PFSK-1 (cell line): ENCODE data around the gene XIST.

Experiments
- POLR2AphosphoS5 ChIP-seq: IDR thresholded peaks from 2 replicates; pipeline ENCODE4 v1.6.1; 2012; ENCODE audit warnings: low read depth, mild to moderate bottlenecking, control low read depth, low read length, moderate library complexity
- SIN3A ChIP-seq: IDR thresholded peaks from 2 replicates; pipeline ENCODE4 v1.6.1; 2012; ENCODE audit warnings: mild to moderate bottlenecking, low read length, moderate library complexity, borderline replicate concordance; ENCODE audit not compliant: insufficient read depth
- TAF1 ChIP-seq: IDR thresholded peaks from 2 replicates; pipeline ENCODE4 v1.6.1; 2012; ENCODE audit warnings: low read length, control low read depth, borderline replicate concordance; ENCODE audit not compliant: insufficient read depth
- TF ChIP-seq, protein P1 (sequence below), 2 experiments: IDR thresholded peaks; 2 replicates each; pipeline versions ENCODE4 v1.6.1 to v1.8.0; 2011 to 2012; ENCODE audit warnings: low read depth in 2 of 2, low read length in 2 of 2, control low read depth in 1 of 2, inconsistent platforms in 1 of 2, mild to moderate bottlenecking in 1 of 2, moderate library complexity in 1 of 2; ENCODE audit not compliant: insufficient read depth in 1 of 2

DNA sequence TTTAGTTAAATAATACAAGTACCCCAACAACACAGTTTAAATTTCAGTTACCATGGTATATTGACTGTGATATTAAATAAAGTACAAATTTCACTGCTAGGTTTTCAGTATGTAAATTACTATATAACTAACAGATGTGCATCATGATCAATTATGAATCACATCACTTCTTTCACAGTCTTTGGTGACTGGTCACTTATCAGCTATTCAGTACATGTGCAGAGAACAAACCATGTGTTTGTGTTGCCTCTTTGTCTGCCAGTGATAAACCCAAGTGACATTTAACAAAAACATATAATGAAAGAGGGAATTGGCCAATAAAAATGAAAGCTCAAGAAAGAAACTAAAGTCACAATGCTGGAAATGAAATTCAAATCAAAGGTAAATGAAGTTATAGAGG, 40.3 kb downstream of the XIST start:
- TF ChIP-seq TAF1: no peak
- TF ChIP-seq POLR2AphosphoS5: no peak
- no peak for TF ChIP-seq SIN3A
- TF ChIP-seq, protein P1, sequence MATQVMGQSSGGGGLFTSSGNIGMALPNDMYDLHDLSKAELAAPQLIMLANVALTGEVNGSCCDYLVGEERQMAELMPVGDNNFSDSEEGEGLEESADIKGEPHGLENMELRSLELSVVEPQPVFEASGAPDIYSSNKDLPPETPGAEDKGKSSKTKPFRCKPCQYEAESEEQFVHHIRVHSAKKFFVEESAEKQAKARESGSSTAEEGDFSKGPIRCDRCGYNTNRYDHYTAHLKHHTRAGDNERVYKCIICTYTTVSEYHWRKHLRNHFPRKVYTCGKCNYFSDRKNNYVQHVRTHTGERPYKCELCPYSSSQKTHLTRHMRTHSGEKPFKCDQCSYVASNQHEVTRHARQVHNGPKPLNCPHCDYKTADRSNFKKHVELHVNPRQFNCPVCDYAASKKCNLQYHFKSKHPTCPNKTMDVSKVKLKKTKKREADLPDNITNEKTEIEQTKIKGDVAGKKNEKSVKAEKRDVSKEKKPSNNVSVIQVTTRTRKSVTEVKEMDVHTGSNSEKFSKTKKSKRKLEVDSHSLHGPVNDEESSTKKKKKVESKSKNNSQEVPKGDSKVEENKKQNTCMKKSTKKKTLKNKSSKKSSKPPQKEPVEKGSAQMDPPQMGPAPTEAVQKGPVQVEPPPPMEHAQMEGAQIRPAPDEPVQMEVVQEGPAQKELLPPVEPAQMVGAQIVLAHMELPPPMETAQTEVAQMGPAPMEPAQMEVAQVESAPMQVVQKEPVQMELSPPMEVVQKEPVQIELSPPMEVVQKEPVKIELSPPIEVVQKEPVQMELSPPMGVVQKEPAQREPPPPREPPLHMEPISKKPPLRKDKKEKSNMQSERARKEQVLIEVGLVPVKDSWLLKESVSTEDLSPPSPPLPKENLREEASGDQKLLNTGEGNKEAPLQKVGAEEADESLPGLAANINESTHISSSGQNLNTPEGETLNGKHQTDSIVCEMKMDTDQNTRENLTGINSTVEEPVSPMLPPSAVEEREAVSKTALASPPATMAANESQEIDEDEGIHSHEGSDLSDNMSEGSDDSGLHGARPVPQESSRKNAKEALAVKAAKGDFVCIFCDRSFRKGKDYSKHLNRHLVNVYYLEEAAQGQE (IDR thresholded peaks at IDR 0.05; ENCODE audit: insufficient read depth in 1 of 2, low read depth in 2 of 2, low read length in 2 of 2): no peak
